Forelimb muscle (tissue), 1 donor: ENCODE measurements around the gene LIPG. TPM values are rescaled to one million over a fixed set of nuclear protein-coding genes. Genes with fewer than 3 reads are reported as not detected.

Experiments
- DNase-seq: peaks from one replicate; pipeline ENCODE4 v3.0.0-alpha.2; 2013; ENCODE audit warnings: low read depth
- polyA plus RNA-seq: library from polyadenylated mRNA; unstranded; fragments of 120-200 nt; gene quantifications from one replicate; pipeline ENCODE4 v1.2.1, GENCODE V29; 2013; ENCODE audit not compliant: insufficient read length

The LIPG gene
- polyA plus RNA-seq, 1 donor, result 4.4 TPM

GRCh38 chr18:49612515-49613033, 50.7 kb downstream of the LIPG start:
- DNase-seq, result no peak

- no peak for DNase-seq
These were observed 51.3 kb downstream of the LIPG start for GRCh38 chr18:49613141-49613640.

- DNase-seq, result no peak
These were observed 51.8 kb downstream of the LIPG start for GRCh38 chr18:49613641-49614151.

- DNase-seq, result no peak
These were observed 54.9 kb downstream of the LIPG start for GRCh38 chr18:49616618-49617328.

GRCh38 chr18:49617329-49617695, 55.5 kb downstream of the LIPG start:
- no peak for DNase-seq

- DNase-seq, result peak; percentile 32
These were observed 56.0 kb downstream of the LIPG start for GRCh38 chr18:49617865-49618264.

- peak; percentile 48 for DNase-seq
These were observed 57.2 kb downstream of the LIPG start for GRCh38 chr18:49618742-49619681.

- no peak for DNase-seq
These were observed 57.9 kb downstream of the LIPG start for GRCh38 chr18:49619801-49620200.

- DNase-seq, result no peak
These were observed 59.4 kb downstream of the LIPG start for GRCh38 chr18:49621301-49621700.

- no peak for DNase-seq
These were observed 60.0 kb downstream of the LIPG start for GRCh38 chr18:49621717-49622351.

GRCh38 chr18:49623571-49623970, 61.7 kb downstream of the LIPG start:
- DNase-seq, result no peak

- DNase-seq, result no peak
These were observed 63.3 kb downstream of the LIPG start for GRCh38 chr18:49625021-49625691.

GRCh38 chr18:49626842-49627467, 65.1 kb downstream of the LIPG start:
- no peak for DNase-seq

- no peak for DNase-seq
These were observed 66.3 kb downstream of the LIPG start for GRCh38 chr18:49628119-49628518.

GRCh38 chr18:49628881-49629795, 67.3 kb downstream of the LIPG start:
- DNase-seq, result no peak

- DNase-seq, result no peak
These were observed 68.4 kb downstream of the LIPG start for GRCh38 chr18:49630246-49630699.

- no peak for DNase-seq
These were observed 69.4 kb downstream of the LIPG start for GRCh38 chr18:49631146-49631866.

GRCh38 chr18:49632588-49632987, 70.7 kb downstream of the LIPG start:
- DNase-seq, result no peak
